ENCODE measurements around the gene TMEM269. TPM values are rescaled to one million over a fixed set of nuclear protein-coding genes. Genes with fewer than 3 reads are reported as not detected.

Gene TMEM269
- total RNA-seq, 1 donor = under 0.01 TPM

GRCh38 chr1:42742617-42743316, 42.0 kb upstream of the TMEM269 start:
- Histone ChIP-seq H3K4me3 (ENCODE audit: insufficient read depth, low read length) (no peak overlapping the region), H3K27me3 (ENCODE audit: insufficient read depth, low read length) (no peaks in the 10 kb centered on the region), H4K20me1 (ENCODE audit: insufficient read depth, low read length) (peaks cover 8% of the 10 kb centered on the region), H3K9me3 (ENCODE audit: low read depth, low read length) (no peaks in the 10 kb centered on the region), H3K4me1 (ENCODE audit: insufficient read depth, low read length) (no peaks in the 10 kb centered on the region), H3K4me2 (ENCODE audit: insufficient read depth, low read length) (no peak overlapping the region), H3K27ac (ENCODE audit: low read depth, low read length) (no peak overlapping the region), H2AFZ (ENCODE audit: low read length) (no peak overlapping the region), H3K79me2 (ENCODE audit: insufficient read depth, low read length) (no peaks in the 10 kb centered on the region), H3K36me3 (ENCODE audit: insufficient read depth, low read length) (peaks cover 23% of the 10 kb centered on the region)
- TF ChIP-seq CTCF (IDR thresholded peaks at IDR 0.05; ENCODE audit: extremely low read depth, low read depth, low read length) = no peak
- DNase-seq (ENCODE audit: insufficient read length, low spot score, missing footprints) = peak; percentile 76

GRCh38 chr1:42743317-42744147, 41.3 kb upstream of the TMEM269 start:
- H3K27me3 ChIP-seq (ENCODE audit: insufficient read depth, low read length) = no peaks in the 10 kb centered on the region
- DNase-seq (ENCODE audit: insufficient read length, low spot score, missing footprints) = peak; percentile 68
- no peak overlapping the region for H3K4me2 ChIP-seq (ENCODE audit: insufficient read depth, low read length)
- H3K27ac ChIP-seq (ENCODE audit: low read depth, low read length) = no peak overlapping the region
- H3K9me3 ChIP-seq (ENCODE audit: low read depth, low read length) = no peaks in the 10 kb centered on the region
- H3K4me1 ChIP-seq (ENCODE audit: insufficient read depth, low read length) = no peaks in the 10 kb centered on the region
- TF ChIP-seq CTCF (IDR thresholded peaks at IDR 0.05; ENCODE audit: extremely low read depth, low read depth, low read length) = no peak
- H3K4me3 ChIP-seq (ENCODE audit: insufficient read depth, low read length) = no peak overlapping the region
- H3K36me3 ChIP-seq (ENCODE audit: insufficient read depth, low read length) = peaks cover 31% of the 10 kb centered on the region
- H4K20me1 ChIP-seq (ENCODE audit: insufficient read depth, low read length) = peaks cover 8% of the 10 kb centered on the region
- no peaks in the 10 kb centered on the region for H3K79me2 ChIP-seq (ENCODE audit: insufficient read depth, low read length)
- no peak overlapping the region for H2AFZ ChIP-seq (ENCODE audit: low read length)

- no peaks in the 10 kb centered on the region for H3K27me3 ChIP-seq (ENCODE audit: insufficient read depth, low read length)
- peaks cover 8% of the 10 kb centered on the region for H4K20me1 ChIP-seq (ENCODE audit: insufficient read depth, low read length)
- TF ChIP-seq CTCF (IDR thresholded peaks at IDR 0.05; ENCODE audit: extremely low read depth, low read depth, low read length) = no peak
- H3K4me1 ChIP-seq (ENCODE audit: insufficient read depth, low read length) = no peaks in the 10 kb centered on the region
- H3K9me3 ChIP-seq (ENCODE audit: low read depth, low read length) = no peaks in the 10 kb centered on the region
- no peak overlapping the region for H3K27ac ChIP-seq (ENCODE audit: low read depth, low read length)
- H2AFZ ChIP-seq (ENCODE audit: low read length) = no peak overlapping the region
- no peak overlapping the region for H3K4me3 ChIP-seq (ENCODE audit: insufficient read depth, low read length)
- no peaks in the 10 kb centered on the region for H3K79me2 ChIP-seq (ENCODE audit: insufficient read depth, low read length)
- H3K36me3 ChIP-seq (ENCODE audit: insufficient read depth, low read length) = peaks cover 37% of the 10 kb centered on the region
- no peak for DNase-seq (ENCODE audit: insufficient read length, low spot score, missing footprints)
- H3K4me2 ChIP-seq (ENCODE audit: insufficient read depth, low read length) = no peak overlapping the region
Measured at GRCh38 chr1:42744148-42744413, 40.7 kb upstream of the TMEM269 start.

GRCh38 chr1:42745851-42746250, 38.9 kb upstream of the TMEM269 start:
- Histone ChIP-seq H3K4me3 (ENCODE audit: insufficient read depth, low read length) (no peak overlapping the region), H4K20me1 (ENCODE audit: insufficient read depth, low read length) (peaks cover 12% of the 10 kb centered on the region), H3K79me2 (ENCODE audit: insufficient read depth, low read length) (no peaks in the 10 kb centered on the region), H3K27me3 (ENCODE audit: insufficient read depth, low read length) (no peaks in the 10 kb centered on the region), H3K9me3 (ENCODE audit: low read depth, low read length) (no peaks in the 10 kb centered on the region), H3K27ac (ENCODE audit: low read depth, low read length) (no peak overlapping the region), H3K4me1 (ENCODE audit: insufficient read depth, low read length) (no peaks in the 10 kb centered on the region), H2AFZ (ENCODE audit: low read length) (no peak overlapping the region), H3K4me2 (ENCODE audit: insufficient read depth, low read length) (no peak overlapping the region), H3K36me3 (ENCODE audit: insufficient read depth, low read length) (peaks cover 49% of the 10 kb centered on the region)
- TF ChIP-seq CTCF (IDR thresholded peaks at IDR 0.05; ENCODE audit: extremely low read depth, low read depth, low read length) = no peak
- DNase-seq (ENCODE audit: insufficient read length, low spot score, missing footprints) = peak; percentile 35
